NCI-H2171 (cell line): Measurements from ENCODE around the gene NFE2.
A peak's percentile ranks its signal among the peaks of the same experiment; 100 is the strongest.
"Not testable (repeated sequence)": the region's sequence is repeated elsewhere in the genome, so short reads cannot be mapped to it uniquely, and the experiment has no call there.

Experiments used
- DNase-seq: peaks from one replicate; lab custom pipeline; 2025; lab: John Stamatoyannopoulos, UW

Gene NFE2

DNA sequence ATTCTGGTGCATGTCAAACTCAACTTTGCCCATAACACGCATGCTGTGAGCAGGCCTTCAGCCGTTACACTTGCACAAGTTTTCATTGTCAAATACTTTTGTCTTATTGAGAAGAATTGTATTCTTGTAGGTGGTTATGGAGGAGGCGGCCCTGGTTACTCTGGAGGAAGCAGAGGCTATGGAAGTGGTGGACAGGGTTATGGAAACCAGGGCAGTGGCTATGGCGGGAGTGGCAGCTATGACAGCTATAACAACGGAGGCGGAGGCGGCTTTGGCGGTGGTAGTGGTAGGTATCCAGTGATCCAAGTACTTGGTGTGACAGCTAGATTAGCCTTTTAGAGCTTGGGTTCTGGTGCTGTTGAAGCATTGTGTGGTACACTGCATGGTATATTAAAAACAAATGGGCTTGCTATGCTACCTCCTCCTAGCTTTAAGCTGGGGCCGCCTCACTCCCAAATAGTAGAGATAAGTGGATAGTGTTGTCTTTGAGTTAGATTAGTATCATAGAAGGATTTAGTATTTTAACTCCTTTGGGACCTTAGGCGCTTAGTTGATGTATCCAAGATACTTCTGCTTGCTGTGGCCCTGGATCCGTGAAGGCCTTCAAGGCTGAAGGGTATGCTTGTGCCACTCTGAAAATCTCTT is 17.7 kb downstream of the NFE2 start:
- DNase-seq = no peak

DNA sequence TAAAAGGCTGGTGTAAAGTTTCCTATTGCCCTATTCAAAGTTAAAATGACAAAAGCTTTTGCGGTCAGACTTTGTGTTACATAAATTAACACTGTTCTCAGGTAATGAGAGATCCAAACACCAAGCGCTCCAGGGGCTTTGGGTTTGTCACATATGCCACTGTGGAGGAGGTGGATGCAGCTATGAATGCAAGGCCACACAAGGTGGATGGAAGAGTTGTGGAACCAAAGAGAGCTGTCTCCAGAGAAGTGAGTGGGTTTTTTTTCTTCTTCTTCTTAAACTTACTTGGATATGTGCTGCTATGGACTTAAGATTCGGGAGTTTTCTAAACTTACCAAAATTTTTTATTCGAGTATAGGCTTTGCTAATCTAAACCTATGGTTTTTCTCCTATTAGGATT is 19.1 kb downstream of the NFE2 start:
- not testable (repeated sequence) for DNase-seq

DNA sequence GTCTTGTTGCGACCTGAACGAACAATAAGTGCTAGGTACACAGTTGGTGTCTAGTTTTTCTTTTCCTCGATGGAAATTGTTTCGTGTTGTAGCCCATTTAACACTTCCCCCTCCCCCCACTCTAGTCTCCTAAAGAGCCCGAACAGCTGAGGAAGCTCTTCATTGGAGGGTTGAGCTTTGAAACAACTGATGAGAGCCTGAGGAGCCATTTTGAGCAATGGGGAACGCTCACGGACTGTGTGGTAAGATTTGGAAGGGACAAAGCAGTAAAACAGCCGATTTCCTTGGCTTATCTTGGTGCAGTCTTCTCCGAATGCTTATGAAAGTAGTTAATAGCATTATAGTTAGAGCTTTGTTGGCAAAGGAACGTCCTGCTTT is 19.6 kb downstream of the NFE2 start:
- DNase-seq = not testable (repeated sequence)

DNA sequence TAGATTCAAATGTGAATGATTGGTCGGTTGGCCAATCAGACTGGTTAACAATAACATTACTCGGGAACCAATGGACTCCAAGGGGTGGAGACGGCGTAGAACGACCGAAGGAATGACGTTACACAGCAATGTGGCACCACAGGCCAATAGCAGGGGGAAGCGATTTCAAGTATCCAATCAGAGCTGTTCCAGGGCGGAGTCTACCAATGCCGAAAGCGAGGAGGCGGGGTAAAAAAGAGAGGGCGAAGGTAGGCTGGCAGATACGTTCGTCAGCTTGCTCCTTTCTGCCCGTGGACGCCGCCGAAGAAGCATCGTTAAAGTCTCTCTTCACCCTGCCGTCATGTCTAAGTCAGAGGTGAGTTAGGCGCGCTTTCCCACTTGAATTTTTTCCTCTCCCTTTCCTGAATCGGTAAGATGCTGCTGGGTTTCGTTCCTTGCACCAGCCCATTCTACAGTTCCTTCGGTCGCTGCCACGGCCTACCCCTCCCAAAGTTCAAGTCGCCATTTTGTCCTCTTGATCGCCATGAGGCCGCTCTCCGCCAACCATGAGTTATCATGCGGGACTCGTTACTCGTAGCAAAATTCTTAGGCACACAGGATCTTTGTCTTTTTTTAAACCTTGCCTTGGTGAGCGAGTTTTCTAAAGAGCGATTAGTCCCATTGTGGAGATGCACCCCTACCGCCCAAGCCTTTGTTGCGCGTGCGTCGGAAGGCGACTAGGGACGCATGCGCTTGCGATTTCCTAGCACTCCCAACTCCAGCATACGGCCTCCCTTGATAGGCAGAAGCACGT is 20.2 kb downstream of the NFE2 start, which contains the start of gene HNRNPA1:
Gene HNRNPA1 (plus strand): TSS at position 259 of the 793 bp plus-strand sequence. CDS start 82 bp downstream, at position 341.
- peak; percentile 98 for DNase-seq

DNA sequence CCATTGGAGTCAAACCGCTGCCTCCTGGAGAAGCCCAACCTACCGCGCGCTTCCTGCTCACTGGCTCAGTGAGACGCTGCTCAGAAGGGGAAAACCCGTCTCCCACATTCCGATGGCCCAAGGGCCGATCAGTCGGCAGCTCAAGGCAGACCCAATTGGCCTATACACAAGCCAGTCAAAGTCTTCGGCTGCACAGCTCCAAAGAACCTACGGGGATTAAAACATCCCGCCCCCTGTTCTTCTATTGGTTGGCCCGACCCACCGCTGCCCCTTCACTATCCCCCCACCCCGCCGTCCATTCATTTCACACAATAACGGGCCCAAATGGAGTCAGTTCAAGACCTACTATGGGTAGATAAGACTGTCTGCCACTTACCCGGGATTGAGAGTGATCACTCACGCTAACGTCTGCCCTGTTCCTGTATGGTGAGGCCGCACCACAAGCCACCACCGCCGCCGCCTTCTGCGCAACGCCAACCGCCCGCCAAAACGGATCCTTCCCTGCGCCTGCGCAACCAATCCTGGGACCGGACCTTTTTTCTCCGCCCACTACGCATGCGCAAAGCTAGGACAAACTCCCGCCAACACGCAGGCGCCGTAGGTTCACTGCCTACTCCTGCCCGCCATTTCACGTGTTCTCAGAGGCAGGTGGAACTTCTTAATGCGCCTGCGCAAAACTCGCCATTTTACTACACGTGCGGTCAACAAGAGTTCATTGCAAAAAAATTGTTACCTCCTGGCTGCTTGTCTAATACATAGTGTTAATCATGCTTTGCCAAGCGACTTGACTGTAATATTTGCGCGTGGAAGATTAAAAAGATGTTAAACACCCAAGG is 21.0 kb downstream of the NFE2 start, which contains the start of gene CBX5:
Gene CBX5 (minus strand): TSS at position 491 of the 836 bp plus-strand sequence. CDS start 22,472 bp downstream, outside the sequence.
- peak; percentile 98 for DNase-seq

DNA sequence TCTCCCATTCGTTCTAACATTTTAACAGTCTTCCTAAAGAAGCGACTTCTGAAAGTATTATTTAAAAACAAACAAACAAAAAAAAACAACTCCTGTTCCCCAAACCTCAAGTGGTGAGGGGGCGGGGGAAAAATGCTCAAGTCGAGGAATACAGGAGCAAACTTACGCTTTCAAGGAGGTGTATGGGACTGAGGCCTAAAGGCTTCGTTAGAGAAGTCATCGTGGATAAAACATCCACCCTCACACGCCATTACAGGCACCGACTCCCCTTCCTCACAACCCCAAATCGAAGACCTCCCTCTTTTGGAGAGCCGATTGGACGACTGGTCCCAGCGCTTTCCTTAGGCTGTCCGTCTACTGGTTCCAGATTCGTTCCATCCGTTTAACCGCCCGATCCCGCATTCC is 21.6 kb downstream of the NFE2 start:
- no peak for DNase-seq

DNA sequence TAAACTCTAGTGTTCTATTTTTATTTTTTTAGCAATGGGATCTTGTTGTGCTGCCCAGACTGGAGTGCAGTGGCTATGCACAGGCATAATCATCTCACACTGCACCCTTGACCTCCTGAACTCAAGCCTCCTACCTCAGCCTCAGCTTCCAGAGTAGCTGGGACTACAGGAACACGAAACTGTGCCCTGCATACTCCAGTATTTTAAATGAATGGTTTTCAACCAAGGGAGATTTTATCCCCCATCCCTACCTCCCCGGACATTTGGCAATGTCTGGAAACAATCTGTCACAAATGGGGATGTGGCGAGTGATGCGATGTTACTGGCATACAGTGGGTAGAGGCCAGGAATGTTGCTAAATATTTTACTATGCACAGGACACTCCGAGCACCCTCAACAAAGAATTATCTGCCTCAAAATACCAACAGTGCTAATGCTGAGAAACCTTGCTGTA is 23.0 kb downstream of the NFE2 start:
- DNase-seq = no peak

DNA sequence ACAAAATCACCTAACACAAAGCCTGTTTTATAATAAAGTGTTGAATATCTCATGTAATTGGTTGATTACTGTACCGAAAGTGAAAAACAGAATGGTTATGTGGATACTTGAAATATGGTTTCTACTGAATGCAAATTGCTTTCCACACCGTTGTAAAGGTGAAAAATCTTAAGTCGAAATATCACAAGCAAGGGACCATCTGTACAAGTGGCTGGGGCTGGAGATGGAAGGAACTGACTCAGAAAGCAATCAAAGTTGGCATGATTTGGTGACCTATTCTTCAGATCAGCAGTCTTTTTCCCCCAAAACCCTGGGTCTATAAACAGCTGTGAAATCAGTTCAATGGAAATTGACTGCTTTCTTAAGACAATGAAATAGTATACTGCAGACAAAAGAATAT is 24.4 kb downstream of the NFE2 start:
- no peak for DNase-seq

DNA sequence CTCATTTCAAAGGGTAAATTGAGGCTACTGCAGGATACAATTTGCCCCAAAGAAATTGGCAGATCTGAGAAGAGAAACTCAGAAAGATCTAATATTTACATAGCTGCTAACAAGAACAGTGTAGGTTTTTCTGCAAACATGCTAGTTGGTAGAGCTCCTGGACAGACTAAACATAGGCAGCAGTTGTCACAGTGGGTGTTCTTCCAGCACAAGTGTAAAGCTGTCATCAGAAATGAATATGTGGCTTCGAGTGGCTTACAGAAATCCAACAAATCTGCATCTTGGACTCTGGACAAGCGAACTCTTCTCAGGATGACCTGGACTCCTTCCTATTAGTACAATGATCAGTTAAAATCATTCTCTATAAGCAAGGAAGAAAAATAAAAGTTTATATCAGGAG is 26.8 kb downstream of the NFE2 start:
- DNase-seq = no peak

DNA sequence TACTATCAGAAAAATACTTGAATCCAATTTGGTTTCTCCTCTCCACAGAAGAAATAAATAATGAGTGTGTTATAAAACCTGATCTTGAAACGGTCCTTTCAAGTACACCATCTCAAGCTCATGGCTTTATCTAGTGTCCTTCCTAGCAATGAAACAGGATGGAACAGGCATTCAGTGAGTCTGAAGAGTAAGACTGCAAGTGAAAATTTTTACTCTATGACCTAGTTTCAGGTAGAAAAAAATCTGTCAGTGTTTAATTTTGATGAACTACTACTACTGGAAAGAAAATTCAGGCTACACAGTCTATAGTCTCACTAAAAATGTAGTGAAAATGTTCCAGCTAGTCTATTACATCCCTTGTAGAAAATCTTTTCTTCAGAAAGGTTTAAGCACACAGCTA is 28.6 kb downstream of the NFE2 start:
- no peak for DNase-seq

DNA sequence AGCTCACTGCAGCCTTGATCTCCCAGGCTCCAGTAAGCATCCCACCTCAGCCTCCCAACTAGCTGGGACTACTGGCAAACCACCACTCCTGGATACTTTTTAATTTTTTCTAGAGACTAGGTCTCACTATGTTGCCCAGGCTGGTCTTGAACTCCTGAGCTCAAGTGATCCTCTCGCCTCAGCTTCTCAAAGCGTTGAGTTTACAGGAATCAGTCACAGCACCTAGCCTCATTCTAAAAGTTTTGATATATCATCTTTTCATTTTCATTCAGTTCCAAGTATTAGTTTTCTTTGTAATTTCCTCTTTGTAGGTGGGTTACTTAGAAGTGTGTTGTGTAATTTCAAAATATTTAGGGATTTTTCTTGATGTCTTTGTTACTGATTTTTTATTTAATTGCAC is 30.5 kb downstream of the NFE2 start:
- no peak for DNase-seq

DNA sequence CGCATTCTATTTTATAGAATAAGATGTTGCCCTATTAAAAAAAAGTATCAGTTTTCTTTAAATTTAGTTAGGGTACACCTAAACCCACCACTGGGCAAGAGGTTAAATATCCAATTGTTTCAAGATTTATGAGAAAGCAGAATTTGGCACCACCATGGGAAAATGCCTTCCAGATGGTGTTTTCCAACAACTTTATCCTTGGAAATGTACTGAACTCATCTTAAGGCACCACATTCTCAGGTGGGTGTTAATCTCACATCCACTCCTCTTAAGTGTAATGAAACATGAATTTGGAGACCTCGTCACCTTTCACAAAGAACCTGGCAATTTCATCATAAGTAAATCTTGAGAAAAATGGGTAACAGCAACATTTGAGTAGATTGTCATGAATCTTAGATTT is 34.0 kb downstream of the NFE2 start:
- DNase-seq = no peak

DNA sequence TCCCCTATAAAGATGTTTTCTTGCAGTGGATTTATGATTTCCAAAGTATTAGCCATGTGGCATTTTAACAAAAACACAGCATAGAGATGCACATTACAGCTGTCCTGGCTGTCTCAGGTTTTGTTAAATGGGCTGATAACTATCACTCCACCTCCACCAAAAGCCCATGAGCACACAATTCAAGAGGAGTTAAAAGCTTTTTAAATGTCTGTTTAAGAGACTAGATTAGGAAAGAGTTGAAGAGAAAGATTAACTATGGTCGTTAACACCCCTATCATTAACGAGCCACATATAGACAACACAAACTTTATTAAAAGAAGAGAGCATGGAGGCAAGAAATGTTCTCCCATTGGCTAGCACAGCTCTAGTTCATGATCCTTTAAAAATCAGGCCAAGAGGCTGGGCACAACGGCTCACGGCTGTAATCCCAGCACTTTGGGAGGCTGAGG is 35.4 kb downstream of the NFE2 start:
- DNase-seq = no peak

DNA sequence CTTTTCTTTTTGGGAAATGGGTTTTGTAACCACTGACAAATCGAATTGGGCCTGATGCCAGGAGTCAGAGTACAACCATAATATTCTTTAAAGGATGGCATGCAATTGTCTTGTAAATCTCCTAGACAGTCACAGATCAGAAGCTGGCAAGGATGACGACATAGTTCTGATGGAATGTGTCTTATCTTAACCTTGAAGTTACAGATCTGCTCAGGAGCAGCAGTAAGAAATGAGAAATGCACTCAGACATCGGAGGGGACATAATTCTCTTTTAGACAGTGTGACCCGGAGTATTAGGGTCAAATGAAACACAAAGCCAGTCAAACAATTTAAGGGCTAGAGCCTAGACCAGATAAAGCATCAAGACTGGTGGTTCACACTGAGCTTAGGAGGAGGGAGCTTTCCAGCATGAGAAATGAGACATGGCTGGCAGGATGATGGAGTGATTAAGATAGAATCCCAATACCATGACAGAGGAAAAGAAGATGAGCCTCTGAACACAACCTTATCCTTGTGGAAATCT is 38.4 kb downstream of the NFE2 start:
- DNase-seq = no peak

DNA sequence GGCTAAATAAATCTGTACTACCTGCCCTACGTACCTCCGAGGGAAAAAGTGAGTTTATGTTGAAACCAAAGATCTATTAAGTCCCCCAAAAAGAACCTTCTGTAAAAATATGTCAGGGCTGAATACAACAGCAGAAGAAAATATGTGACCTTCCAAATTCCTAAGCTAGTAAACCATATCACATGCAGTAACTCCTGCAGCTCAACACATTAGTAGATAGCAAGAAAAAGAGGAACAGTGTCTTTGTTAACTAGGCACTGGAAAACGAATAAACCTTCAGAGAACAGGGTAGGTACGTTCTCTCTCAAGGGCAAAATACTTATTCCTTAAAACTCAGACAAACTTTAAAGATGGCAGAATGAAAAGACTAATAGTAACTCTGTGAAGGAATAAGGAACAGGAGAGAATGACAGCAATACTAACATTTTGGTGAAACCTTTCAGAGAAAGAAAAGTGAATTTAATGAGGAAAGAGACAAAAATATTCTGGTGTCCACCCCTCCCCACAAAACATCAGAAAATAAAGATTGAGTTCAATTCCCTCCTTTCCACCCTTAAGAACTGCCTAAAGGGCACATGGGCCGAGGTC is 38.9 kb downstream of the NFE2 start:
- no peak for DNase-seq

DNA sequence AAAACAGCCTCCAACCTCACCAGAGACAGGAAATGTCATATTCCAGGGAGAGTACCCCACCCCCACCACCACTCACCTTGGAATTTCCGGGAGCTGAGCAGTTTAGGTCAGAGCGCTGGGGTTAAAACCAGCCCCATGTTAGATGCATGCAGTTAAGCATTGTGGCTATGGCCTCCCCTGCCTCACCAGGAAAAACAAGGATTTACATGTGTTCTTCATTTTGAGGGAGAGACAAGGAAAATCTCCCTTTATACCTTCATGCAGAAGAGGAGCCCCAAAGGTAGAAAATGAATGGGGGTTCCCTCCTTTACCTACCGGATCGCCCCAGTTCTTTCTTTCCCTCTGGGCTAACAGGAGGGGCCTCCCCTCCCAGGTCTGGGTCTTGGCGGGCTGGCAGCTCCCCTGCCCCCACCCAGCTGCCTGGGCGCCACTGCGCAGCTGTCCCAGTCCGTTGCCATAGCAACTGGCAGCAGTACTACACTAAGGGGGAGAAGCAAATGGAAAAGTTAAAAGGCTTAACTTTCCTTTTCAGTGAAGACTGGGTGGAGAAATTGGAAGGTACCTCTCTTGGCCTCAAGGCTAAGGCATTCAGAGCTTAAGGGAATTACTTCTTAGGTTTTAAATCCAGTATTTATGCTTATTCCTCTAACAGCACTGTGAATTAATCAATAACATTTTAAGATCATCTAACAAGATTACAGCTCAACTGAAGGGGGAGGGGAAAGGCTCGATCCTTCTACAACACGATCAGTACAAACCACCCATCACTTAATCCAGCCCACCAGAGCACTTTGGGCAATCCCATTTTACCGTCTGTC is 41.4 kb downstream of the NFE2 start:
- peak; percentile 97 for DNase-seq

DNA sequence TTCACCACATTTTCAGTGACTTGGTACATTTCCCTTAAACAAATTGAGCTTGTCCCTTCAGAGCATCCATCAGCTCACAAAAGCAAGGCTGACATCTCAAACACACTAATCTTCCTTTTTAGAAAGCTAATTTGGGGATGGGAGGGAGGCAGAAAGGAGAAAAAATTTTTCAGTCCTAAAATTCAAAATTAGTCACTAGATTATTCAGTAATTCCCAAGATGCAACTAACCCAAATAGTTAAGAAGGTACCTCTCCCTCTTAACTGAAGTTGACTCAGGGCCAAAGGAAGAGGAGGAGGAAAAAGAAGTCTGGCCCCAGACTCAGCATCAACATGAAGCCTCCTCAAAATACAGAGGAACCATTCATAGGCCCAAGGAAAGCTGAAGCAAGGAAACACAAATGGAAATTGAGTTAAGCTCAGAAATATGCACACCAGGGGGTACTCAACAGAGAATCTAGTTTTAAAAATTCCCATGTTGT is 42.6 kb downstream of the NFE2 start:
- DNase-seq = no peak

DNA sequence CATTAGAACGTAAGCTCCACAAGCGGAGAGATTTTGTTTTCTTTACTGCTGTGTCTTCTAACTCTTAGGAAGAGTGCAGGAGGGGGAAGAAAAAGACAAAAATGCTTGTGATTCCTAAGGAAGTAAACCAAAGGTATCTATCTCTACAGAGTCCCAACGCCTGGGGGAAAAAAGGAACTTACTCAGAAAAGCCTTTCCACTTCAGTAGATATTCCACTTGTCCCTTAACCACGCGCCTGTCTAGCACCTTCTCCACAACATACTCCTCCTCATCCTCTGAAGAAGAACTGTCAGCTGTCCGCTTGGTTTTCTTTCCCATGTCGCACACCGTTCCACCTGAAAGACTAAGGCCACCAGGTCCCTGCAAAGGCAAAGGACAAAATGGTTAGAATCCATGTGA is 43.5 kb downstream of the NFE2 start:
- no peak for DNase-seq

DNA sequence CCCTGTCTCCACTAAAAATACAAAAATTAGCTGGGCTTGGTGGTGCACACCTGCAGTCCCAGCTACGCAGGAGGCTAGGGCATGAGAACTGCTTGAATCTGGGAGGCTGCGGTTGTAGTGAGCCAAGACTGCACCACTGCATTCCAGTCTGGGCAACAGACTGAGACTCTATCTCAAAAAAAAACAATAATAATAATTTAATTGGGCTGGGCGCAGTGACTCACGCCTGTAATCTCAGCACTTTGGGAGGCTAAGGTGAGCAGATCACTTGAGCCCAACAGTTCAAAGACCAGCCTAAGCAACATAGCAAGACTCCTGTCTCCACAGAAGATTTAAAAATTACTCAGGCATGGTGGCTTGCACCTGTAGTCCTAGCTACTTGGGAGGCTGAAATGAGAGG is 47.6 kb downstream of the NFE2 start:
- no peak for DNase-seq

DNA sequence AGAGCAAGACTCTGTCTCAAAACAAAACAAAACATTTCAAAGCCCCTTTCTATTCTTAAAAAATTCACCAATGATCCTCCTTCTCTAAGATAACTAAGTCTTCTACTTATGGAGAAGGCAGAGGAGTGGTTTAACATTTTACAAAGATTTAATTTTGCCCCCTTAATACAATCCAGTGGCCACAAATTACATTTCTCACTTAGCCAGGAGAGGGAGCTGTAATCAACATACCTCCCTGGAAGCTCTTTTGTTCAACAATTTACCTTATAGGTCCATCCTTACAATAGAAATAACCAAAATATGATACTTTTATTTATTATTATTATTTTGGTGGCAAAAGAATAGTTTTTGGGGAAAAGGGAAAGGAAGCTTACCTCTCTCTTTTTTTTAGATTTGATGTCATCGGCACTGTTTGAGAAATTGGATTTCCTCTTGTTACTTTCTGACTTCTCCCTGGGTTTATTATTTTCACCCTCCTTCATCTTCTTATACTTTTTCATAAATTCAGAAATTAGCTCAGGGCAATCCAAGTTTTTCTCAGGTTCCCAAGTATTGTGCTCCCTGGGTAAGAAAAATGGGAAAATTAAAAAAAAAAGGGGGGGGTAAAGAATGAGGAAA is 49.0 kb downstream of the NFE2 start:
- no peak for DNase-seq
